ENCODE data around the gene C1QTNF4. TPM values are rescaled to one million over a fixed set of nuclear protein-coding genes. Genes with fewer than 3 reads are reported as not detected.

C1QTNF4 gene
- total RNA-seq, 2 experiments from 2014 or later, result 0.41 to 0.92 TPM

- intact Hi-C loops (cut with DNase I, micrococcal nuclease), result no loop called here
- H3K4me1 Mint-ChIP-seq (ENCODE audit: low read depth), result no peaks in the 10 kb centered on the region
- Histone ChIP-seq H3K4me3 (ENCODE audit: low read length) (no peak overlapping the region), H3K9me3 (ENCODE audit: control insufficient read depth in 1 of 2, insufficient read depth in 1 of 2, low read length in 2 of 2) (no peaks in the 10 kb centered on the region), H3K27me3 (ENCODE audit: control insufficient read depth in 1 of 2, insufficient read depth in 2 of 2, low read length in 2 of 2) (no peaks in the 10 kb centered on the region), H3K36me3 (ENCODE audit: insufficient read depth, low read length) (no peaks in the 10 kb centered on the region), H3K27ac (ENCODE audit: low read depth in 1 of 2, low read length in 2 of 2) (no peak overlapping the region), H3K4me1 (ENCODE audit: insufficient read depth, low read length) (no peaks in the 10 kb centered on the region)
- no peak overlapping the region for H3K4me3 Mint-ChIP-seq
- H3K27me3 Mint-ChIP-seq, result peaks cover 7% of the 10 kb centered on the region
- ChIA-PET POLR2A (no interaction called here), CTCF (no interaction called here)
- no peak for DNase-seq
- H3K36me3 Mint-ChIP-seq (ENCODE audit: low read depth), result no peaks in the 10 kb centered on the region
- no peak overlapping the region for H3K27ac Mint-ChIP-seq
- no peak for ATAC-seq (ENCODE audit: poor library complexity)
- no peaks in the 10 kb centered on the region for H3K9me3 Mint-ChIP-seq
- no peak for TF ChIP-seq CTCF (IDR thresholded peaks at IDR 0.05)
Observed at GRCh38 chr11:47603295-47603694, 9.1 kb upstream of the C1QTNF4 start.

DNA sequence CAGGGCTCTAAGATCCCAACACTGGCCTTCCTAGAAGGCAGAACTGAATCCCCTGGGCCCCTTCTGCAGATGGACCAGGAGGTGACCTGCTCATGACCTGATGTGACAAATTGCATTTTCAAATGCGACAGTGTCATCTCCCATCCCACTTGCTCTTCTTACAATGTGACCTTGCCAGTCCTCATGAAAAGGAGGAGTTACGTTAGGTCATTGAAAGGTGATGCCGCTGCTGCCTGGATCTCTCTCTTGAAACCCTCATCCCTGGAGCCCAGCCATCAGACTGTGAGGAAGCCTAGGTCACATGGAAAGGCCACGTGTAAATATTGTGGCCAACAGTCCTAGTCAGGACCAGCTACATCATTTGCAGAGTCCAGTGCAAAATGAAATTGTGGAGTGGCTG is 5.7 kb upstream of the C1QTNF4 start:
- no peak overlapping the region for H3K4me3 ChIP-seq (ENCODE audit: low read length)
- Mint-ChIP-seq H3K27me3 (peaks cover 19% of the 10 kb centered on the region), H3K9me3 (no peaks in the 10 kb centered on the region), H3K27ac (no peak overlapping the region), H3K36me3 (ENCODE audit: low read depth) (no peaks in the 10 kb centered on the region), H3K4me3 (no peak overlapping the region), H3K4me1 (ENCODE audit: low read depth) (no peaks in the 10 kb centered on the region)
- no peak for TF ChIP-seq CTCF (IDR thresholded peaks at IDR 0.05)
- DNase-seq (no peak), ATAC-seq (ENCODE audit: poor library complexity) (no peak)
- peaks cover 0 to 3% of the 10 kb centered on the region in 2 experiments for H3K9me3 ChIP-seq (ENCODE audit: control insufficient read depth in 1 of 2, insufficient read depth in 1 of 2, low read length in 2 of 2)
- H3K27me3 ChIP-seq (ENCODE audit: control insufficient read depth in 1 of 2, insufficient read depth in 2 of 2, low read length in 2 of 2), result peaks cover 3 to 12% of the 10 kb centered on the region in 2 experiments
- intact Hi-C loops (cut with DNase I, micrococcal nuclease), result no loop called here
- CTCF ChIA-PET, result no interaction called here
- no peak overlapping the region for H3K27ac ChIP-seq (ENCODE audit: low read depth in 1 of 2, low read length in 2 of 2)
- no peaks in the 10 kb centered on the region for H3K4me1 ChIP-seq (ENCODE audit: insufficient read depth, low read length)
- POLR2A ChIA-PET, result no interaction called here
- no peaks in the 10 kb centered on the region for H3K36me3 ChIP-seq (ENCODE audit: insufficient read depth, low read length)

DNA sequence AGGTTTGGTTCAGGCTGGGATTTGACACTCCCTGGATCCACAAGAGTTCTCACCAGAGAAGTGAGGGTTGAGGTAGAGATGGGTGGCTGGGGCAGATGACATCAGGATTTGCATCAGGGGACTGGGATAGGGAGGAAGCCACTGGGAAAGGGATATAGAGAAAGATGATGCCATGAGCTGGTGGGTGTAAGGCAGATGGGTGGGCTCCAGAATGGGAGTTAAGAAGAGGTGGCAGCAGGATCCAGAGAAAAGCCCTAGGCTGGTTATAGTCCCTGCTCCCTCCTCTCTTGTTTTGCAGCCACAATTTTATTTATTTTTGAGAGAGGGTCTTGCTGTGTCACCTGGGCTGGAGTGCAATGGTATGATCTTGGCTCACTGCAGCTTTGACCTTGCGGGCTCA is 1.8 kb upstream of the C1QTNF4 start:
- Histone ChIP-seq H3K4me3 (ENCODE audit: low read length) (no peak overlapping the region), H3K27me3 (ENCODE audit: control insufficient read depth in 1 of 2, insufficient read depth in 2 of 2, low read length in 2 of 2) (peaks cover 25 to 41% of the 10 kb centered on the region in 2 experiments), H3K4me1 (ENCODE audit: insufficient read depth, low read length) (peaks cover 12% of the 10 kb centered on the region), H3K27ac (ENCODE audit: low read depth in 1 of 2, low read length in 2 of 2) (no peak overlapping the region), H3K36me3 (ENCODE audit: insufficient read depth, low read length) (no peaks in the 10 kb centered on the region), H3K9me3 (ENCODE audit: control insufficient read depth in 1 of 2, insufficient read depth in 1 of 2, low read length in 2 of 2) (peaks cover 0 to 14% of the 10 kb centered on the region in 2 experiments)
- CTCF ChIA-PET, result no interaction called here
- no peak overlapping the region for H3K4me3 Mint-ChIP-seq
- H3K9me3 Mint-ChIP-seq, result no peaks in the 10 kb centered on the region
- TF ChIP-seq CTCF (IDR thresholded peaks at IDR 0.05), result no peak
- intact Hi-C loops (cut with DNase I, micrococcal nuclease), result no loop called here
- H3K36me3 Mint-ChIP-seq (ENCODE audit: low read depth), result no peaks in the 10 kb centered on the region
- ATAC-seq (ENCODE audit: poor library complexity) (no peak), DNase-seq (no peak)
- POLR2A ChIA-PET, result no interaction called here
- peaks cover 44% of the 10 kb centered on the region for H3K27me3 Mint-ChIP-seq
- no peaks in the 10 kb centered on the region for H3K4me1 Mint-ChIP-seq (ENCODE audit: low read depth)
- H3K27ac Mint-ChIP-seq, result no peak overlapping the region
